ENCODE data around the gene GDPD4.

Gene GDPD4

DNA sequence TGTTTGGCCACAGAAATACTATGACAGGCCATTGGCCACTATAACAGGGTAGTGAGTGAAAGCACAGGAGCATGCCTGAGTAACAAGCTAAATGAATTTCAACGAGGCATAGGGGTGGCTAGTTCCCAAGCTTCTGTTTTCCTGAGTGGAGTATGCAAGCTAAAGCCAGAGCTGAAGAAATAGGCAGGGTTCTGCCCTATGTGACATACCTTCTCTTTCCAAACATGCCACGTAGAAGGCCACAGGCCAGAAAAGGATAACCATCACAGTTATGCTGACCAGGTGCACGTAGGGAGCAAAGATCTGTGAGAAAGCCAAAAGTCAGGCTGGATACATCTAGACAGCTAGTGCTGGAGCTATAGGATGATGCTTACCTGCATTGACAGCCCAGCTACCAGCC, 30.6 kb downstream of the GDPD4 start:
- no peak overlapping the region for H3K27ac ChIP-seq (ENCODE audit: low read length)
- no peak overlapping the region for H3K4me3 ChIP-seq (ENCODE audit: low read length)
- DNase-seq (ENCODE audit: low read depth, low spot score), result no peak
- H3K9me3 ChIP-seq (ENCODE audit: control insufficient read depth, insufficient read depth, low read length), result no peaks in the 10 kb centered on the region
- H3K27me3 ChIP-seq (ENCODE audit: control insufficient read depth, insufficient read depth, low read length), result no peaks in the 10 kb centered on the region
- H3K4me1 ChIP-seq (ENCODE audit: control insufficient read depth, insufficient read depth, low read length), result no peaks in the 10 kb centered on the region
- WGBS (ENCODE audit: insufficient coverage, insufficient read length), result no CpG with 5 or more reads among the region's 3 CpGs
- H3K36me3 ChIP-seq (ENCODE audit: control insufficient read depth, insufficient read depth, low read length), result no peaks in the 10 kb centered on the region

DNA sequence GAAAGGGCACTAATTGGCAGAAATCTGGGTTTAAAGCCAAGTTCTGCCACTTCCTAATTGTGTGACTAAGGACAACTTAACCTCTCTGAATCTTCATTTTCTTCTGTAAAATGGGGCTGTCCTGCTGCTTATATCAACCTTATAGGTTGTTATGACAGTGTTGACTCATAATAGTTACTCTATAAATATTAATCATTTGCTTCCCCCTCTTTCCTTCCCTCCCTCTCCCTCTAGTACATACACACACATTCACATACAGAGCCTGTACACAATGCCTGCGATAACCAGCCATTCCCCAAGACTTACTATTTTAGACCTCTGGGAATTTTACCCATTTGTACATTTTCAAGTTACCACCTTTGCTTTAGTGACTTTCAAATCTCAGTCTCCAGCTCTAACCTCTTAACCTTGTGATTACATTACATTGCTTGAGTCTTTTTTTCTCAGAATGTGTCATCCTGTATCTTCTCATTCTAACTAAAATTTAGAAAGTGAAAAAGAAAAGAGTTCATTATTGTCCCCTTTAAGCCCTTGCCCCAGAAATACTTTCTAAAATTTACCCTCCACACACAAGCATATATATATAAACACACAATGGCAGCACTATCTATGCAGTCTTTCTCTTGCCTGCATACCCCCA, 31.9 kb downstream of the GDPD4 start:
- Histone ChIP-seq H3K9me3 (ENCODE audit: control insufficient read depth, insufficient read depth, low read length) (no peaks in the 10 kb centered on the region), H3K36me3 (ENCODE audit: control insufficient read depth, insufficient read depth, low read length) (no peaks in the 10 kb centered on the region), H3K27me3 (ENCODE audit: control insufficient read depth, insufficient read depth, low read length) (no peaks in the 10 kb centered on the region), H3K4me3 (ENCODE audit: low read length) (no peak overlapping the region), H3K4me1 (ENCODE audit: control insufficient read depth, insufficient read depth, low read length) (no peaks in the 10 kb centered on the region), H3K27ac (ENCODE audit: low read length) (no peak overlapping the region)
- DNase-seq (ENCODE audit: low read depth, low spot score), result no peak
- no CpG with 5 or more reads among the region's 1 CpG for whole genome bisulfite sequencing (ENCODE audit: insufficient coverage, insufficient read length)

DNA sequence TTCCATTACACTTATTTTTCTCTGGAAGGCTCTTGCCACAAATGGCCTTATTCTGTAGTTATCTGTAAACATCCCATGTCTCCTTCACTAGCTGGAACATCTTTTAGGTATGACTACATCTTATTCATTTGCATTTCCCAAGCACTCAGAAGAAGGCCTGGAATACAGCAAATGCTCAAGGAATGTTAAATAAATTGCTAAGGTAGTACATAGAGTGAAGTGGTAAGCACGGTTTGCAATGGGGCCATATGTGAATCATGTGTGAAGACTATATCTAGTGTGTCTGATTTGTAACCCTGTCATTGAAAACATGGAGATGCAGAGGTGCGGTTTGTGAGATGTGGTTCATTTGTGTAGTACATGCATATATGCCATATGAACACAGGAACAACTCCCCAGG, 33.5 kb downstream of the GDPD4 start:
- Histone ChIP-seq H3K36me3 (ENCODE audit: control insufficient read depth, insufficient read depth, low read length) (no peaks in the 10 kb centered on the region), H3K4me3 (ENCODE audit: low read length) (no peak overlapping the region), H3K27ac (ENCODE audit: low read length) (no peak overlapping the region), H3K9me3 (ENCODE audit: control insufficient read depth, insufficient read depth, low read length) (no peaks in the 10 kb centered on the region), H3K27me3 (ENCODE audit: control insufficient read depth, insufficient read depth, low read length) (no peaks in the 10 kb centered on the region), H3K4me1 (ENCODE audit: control insufficient read depth, insufficient read depth, low read length) (no peaks in the 10 kb centered on the region)
- WGBS (ENCODE audit: insufficient coverage, insufficient read length), result no CpG with 5 or more reads among the region's 2 CpGs
- no peak for DNase-seq (ENCODE audit: low read depth, low spot score)

- no peaks in the 10 kb centered on the region for H3K4me1 ChIP-seq (ENCODE audit: control insufficient read depth, insufficient read depth, low read length)
Observed at GRCh38 chr11:77266766-77267165, 34.7 kb downstream of the GDPD4 start.

GRCh38 chr11:77262803-77263202, 38.7 kb downstream of the GDPD4 start:
- no peaks in the 10 kb centered on the region for H3K36me3 ChIP-seq (ENCODE audit: control insufficient read depth, insufficient read depth, low read length)
- no peak overlapping the region for H3K4me3 ChIP-seq (ENCODE audit: low read length)
- H3K9me3 ChIP-seq (ENCODE audit: control insufficient read depth, insufficient read depth, low read length), result no peaks in the 10 kb centered on the region
- DNase-seq (ENCODE audit: low read depth, low spot score), result no peak
- H3K4me1 ChIP-seq (ENCODE audit: control insufficient read depth, insufficient read depth, low read length), result no peaks in the 10 kb centered on the region
- no peak overlapping the region for H3K27ac ChIP-seq (ENCODE audit: low read length)
- H3K27me3 ChIP-seq (ENCODE audit: control insufficient read depth, insufficient read depth, low read length), result no peaks in the 10 kb centered on the region

More at GRCh38 chr11:77266766-77267165, 34.7 kb downstream of the GDPD4 start:
- Histone ChIP-seq H3K36me3 (ENCODE audit: control insufficient read depth, insufficient read depth, low read length) (no peaks in the 10 kb centered on the region), H3K27me3 (ENCODE audit: control insufficient read depth, insufficient read depth, low read length) (no peaks in the 10 kb centered on the region), H3K27ac (ENCODE audit: low read length) (no peak overlapping the region), H3K4me3 (ENCODE audit: low read length) (no peak overlapping the region), H3K9me3 (ENCODE audit: control insufficient read depth, insufficient read depth, low read length) (no peaks in the 10 kb centered on the region)
- no CpG with 5 or more reads among the region's 1 CpG for WGBS (ENCODE audit: insufficient coverage, insufficient read length)
- DNase-seq (ENCODE audit: low read depth, low spot score), result no peak

DNA sequence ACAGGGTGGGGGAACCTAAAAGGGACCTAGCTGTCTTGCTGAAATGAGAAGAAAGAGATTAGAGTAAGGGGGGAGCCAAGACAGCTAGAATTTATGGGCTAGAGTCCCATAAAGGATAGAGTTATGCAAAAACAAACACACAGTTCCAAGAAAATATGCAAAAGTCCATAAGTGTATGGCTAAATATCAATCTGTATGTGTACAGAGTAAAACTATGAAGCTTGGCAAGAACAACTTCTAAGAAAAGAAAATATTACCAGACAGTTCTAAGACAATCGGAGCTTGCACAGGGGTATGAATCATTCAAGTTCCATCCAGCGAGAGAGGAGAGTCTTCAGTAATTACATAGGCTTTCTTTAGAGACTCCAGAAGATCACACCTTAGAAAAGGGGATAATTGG, 41.8 kb downstream of the GDPD4 start:
- no peaks in the 10 kb centered on the region for H3K4me1 ChIP-seq (ENCODE audit: control insufficient read depth, insufficient read depth, low read length)
- no peak for DNase-seq (ENCODE audit: low read depth, low spot score)
- H3K4me3 ChIP-seq (ENCODE audit: low read length), result no peak overlapping the region
- no peaks in the 10 kb centered on the region for H3K9me3 ChIP-seq (ENCODE audit: control insufficient read depth, insufficient read depth, low read length)
- H3K27me3 ChIP-seq (ENCODE audit: control insufficient read depth, insufficient read depth, low read length), result no peaks in the 10 kb centered on the region
- no peaks in the 10 kb centered on the region for H3K36me3 ChIP-seq (ENCODE audit: control insufficient read depth, insufficient read depth, low read length)
- no CpG with 5 or more reads among the region's 2 CpGs for WGBS (ENCODE audit: insufficient coverage, insufficient read length)
- no peak overlapping the region for H3K27ac ChIP-seq (ENCODE audit: low read length)

GRCh38 chr11:77253690-77254089, 47.8 kb downstream of the GDPD4 start:
- no peak overlapping the region for H3K27ac ChIP-seq (ENCODE audit: low read length)
- DNase-seq (ENCODE audit: low read depth, low spot score), result no peak
- no peaks in the 10 kb centered on the region for H3K9me3 ChIP-seq (ENCODE audit: control insufficient read depth, insufficient read depth, low read length)
- no peak overlapping the region; the same call in 1 of the 2 replicates for H3K4me3 ChIP-seq (ENCODE audit: low read length)
- WGBS (ENCODE audit: insufficient coverage, insufficient read length), result no CpG with 5 or more reads among the region's 1 CpG
- H3K4me1 ChIP-seq (ENCODE audit: control insufficient read depth, insufficient read depth, low read length), result no peaks in the 10 kb centered on the region
- H3K27me3 ChIP-seq (ENCODE audit: control insufficient read depth, insufficient read depth, low read length), result no peaks in the 10 kb centered on the region
- H3K36me3 ChIP-seq (ENCODE audit: control insufficient read depth, insufficient read depth, low read length), result no peaks in the 10 kb centered on the region

GRCh38 chr11:77252555-77253270, 48.8 kb downstream of the GDPD4 start:
- Histone ChIP-seq H3K4me1 (ENCODE audit: control insufficient read depth, insufficient read depth, low read length) (no peaks in the 10 kb centered on the region), H3K27ac (ENCODE audit: low read length) (no peak overlapping the region), H3K4me3 (ENCODE audit: low read length) (no peak overlapping the region), H3K27me3 (ENCODE audit: control insufficient read depth, insufficient read depth, low read length) (no peaks in the 10 kb centered on the region), H3K36me3 (ENCODE audit: control insufficient read depth, insufficient read depth, low read length) (no peaks in the 10 kb centered on the region), H3K9me3 (ENCODE audit: control insufficient read depth, insufficient read depth, low read length) (no peaks in the 10 kb centered on the region)
- WGBS (ENCODE audit: insufficient coverage, insufficient read length), result no CpG with 5 or more reads among the region's 3 CpGs
- DNase-seq (ENCODE audit: low read depth, low spot score), result no peak

DNA sequence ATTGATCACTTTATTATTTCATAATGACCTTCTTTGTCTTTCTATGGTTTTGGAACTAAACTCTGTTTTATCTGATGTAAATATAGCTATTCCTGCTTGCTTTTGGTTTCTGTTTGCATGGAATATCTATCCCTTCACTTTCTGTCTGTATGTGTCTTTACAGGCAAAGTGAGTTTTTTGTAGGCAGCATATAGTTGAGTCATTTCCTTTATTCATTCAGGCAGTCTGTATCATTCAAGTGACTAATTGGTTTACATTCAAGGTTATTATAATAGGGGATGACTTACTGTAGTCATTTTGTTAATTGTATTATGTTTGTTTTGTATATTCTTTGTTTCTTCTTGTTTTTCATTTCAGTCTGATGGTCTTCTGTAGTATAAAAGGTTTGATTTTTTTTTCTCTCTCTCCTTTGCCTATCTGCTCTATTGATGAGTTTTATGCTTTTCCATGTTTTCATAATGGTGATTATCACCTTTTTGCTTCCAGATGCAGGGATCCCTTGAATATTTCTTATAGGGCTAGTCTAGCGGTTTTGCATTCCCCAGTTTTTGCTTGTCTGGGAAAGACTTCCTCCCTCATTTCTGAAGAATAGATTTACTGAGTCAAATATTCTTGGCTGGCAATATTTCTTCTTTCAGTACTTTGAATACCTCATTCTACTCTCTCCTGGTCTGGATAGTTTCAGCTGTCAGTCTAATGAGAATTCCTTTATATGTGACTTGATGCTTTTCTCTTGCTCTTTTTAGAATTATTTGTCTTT, 50.4 kb downstream of the GDPD4 start:
- Histone ChIP-seq H3K36me3 (ENCODE audit: control insufficient read depth, insufficient read depth, low read length) (no peaks in the 10 kb centered on the region), H3K4me3 (ENCODE audit: low read length) (no peak overlapping the region), H3K27ac (ENCODE audit: low read length) (no peak overlapping the region), H3K27me3 (ENCODE audit: control insufficient read depth, insufficient read depth, low read length) (no peaks in the 10 kb centered on the region), H3K4me1 (ENCODE audit: control insufficient read depth, insufficient read depth, low read length) (no peaks in the 10 kb centered on the region), H3K9me3 (ENCODE audit: control insufficient read depth, insufficient read depth, low read length) (no peaks in the 10 kb centered on the region)
- DNase-seq (ENCODE audit: low read depth, low spot score), result no peak
- no CpG with 5 or more reads among the region's 1 CpG for WGBS (ENCODE audit: insufficient coverage, insufficient read length)

- Histone ChIP-seq H3K36me3 (ENCODE audit: control insufficient read depth, insufficient read depth, low read length) (no peaks in the 10 kb centered on the region), H3K4me1 (ENCODE audit: control insufficient read depth, insufficient read depth, low read length) (no peaks in the 10 kb centered on the region), H3K4me3 (ENCODE audit: low read length) (no peak overlapping the region), H3K9me3 (ENCODE audit: control insufficient read depth, insufficient read depth, low read length) (no peaks in the 10 kb centered on the region), H3K27ac (ENCODE audit: low read length) (no peak overlapping the region), H3K27me3 (ENCODE audit: control insufficient read depth, insufficient read depth, low read length) (no peaks in the 10 kb centered on the region)
- DNase-seq (ENCODE audit: low read depth, low spot score), result no peak
- WGBS (ENCODE audit: insufficient coverage, insufficient read length), result no CpG with 5 or more reads among the region's 3 CpGs
Observed at GRCh38 chr11:77249427-77249826, 52.1 kb downstream of the GDPD4 start.
